ENCODE data around the gene CDCA3. TPM values are rescaled to one million over a fixed set of nuclear protein-coding genes. Genes with fewer than 3 reads are reported as not detected.

CDCA3 gene
- total and polyA plus RNA-seq, 2 donors (not counting 1 experiment from before 2014, with no cell fraction given) = 1.6 to 2.3 TPM

DNA sequence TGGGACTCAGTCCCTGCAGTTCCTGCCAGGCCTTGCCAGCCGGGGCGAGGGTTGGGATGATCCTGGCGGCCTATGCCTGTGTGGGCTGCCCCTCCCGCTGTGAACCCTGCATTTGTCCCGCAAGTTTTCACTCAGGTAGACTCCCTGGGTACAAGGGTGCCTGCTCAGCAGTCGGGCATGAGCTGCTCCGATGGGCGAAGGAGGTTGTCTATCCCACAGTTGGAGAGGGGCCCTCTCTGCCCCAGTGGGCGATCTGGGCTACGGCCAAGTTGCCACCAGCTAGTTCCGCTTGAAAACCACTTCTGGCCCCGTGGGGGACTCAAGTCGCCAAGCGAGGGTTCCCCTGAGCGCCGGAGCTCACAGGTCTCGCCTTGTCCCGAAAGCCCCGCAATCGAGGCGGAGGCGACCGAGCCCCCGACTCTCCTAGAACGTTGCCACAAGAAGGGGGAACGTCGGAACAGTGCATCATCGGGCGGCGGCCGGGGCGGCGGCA is 15.9 kb upstream of the CDCA3 start:
- peak overlapping the region; percentile 97 for H3K27ac Mint-ChIP-seq
- Histone ChIP-seq H3K27me3 (replicated peaks in 1 of 4; ENCODE audit: control extremely low read depth in 1 of 4, control insufficient read depth in 3 of 4, insufficient read depth in 4 of 4, low read length in 3 of 4) (no peaks in the 10 kb centered on the region), H3K79me2 (ENCODE audit: control insufficient read depth, insufficient read depth, low read length) (peaks cover 17% of the 10 kb centered on the region), H3K36me3 (replicated peaks in 1 of 2; ENCODE audit: control extremely low read depth in 1 of 2, control insufficient read depth in 1 of 2, extremely low read depth in 1 of 2, insufficient read depth in 2 of 2, low read length in 1 of 2) (peaks cover 0 to 43% of the 10 kb centered on the region in 2 experiments), H3K4me3 (ENCODE audit: control extremely low read depth in 1 of 5, extremely low read depth in 1 of 5, insufficient read depth in 1 of 5, low read depth in 2 of 5, low read length in 4 of 5) (peak overlapping the region; percentile 31 to 88 (median 68)), H2AFZ (ENCODE audit: insufficient read depth, low read depth, low read length, poor library complexity, severe bottlenecking) (peak overlapping the region; percentile 92), H3K4me1 (ENCODE audit: control insufficient read depth in 2 of 2, insufficient read depth in 2 of 2, low read length in 2 of 2) (peaks cover 29 to 34% of the 10 kb centered on the region in 2 donors), H3K9ac (ENCODE audit: low read length) (peak overlapping the region; percentile 89), H3K27ac (ENCODE audit: low read length in 2 of 2) (peak overlapping the region; percentile 70 to 77), H3K4me2 (replicated peaks; ENCODE audit: low read depth, low read length, poor library complexity, severe bottlenecking) (peak overlapping the region; percentile 97), H3K9me3 (ENCODE audit: control extremely low read depth in 1 of 3, control insufficient read depth in 2 of 3, insufficient read depth in 1 of 3, low read length in 2 of 3) (no peaks in the 10 kb centered on the region), H4K20me1 (ENCODE audit: control insufficient read depth, insufficient read depth, low read length, poor library complexity, severe bottlenecking) (peaks cover 42% of the 10 kb centered on the region)
- DNase-seq (no peak), ATAC-seq (ENCODE audit: low read depth) (peak; percentile 10)
- CTCF ChIA-PET = interaction anchor here (0.6 to 11.8 kb wide), 9 partner anchors 14 to 306 kb away, joined by 3 to 136 read pairs (median 5); partner anchors contain the start of genes C12orf57, C1RL, CDCA3 and RNU7-1
- TF ChIP-seq EZH2 (IDR thresholded peaks at IDR 0.05; ENCODE audit: borderline replicate concordance, insufficient read depth, low read depth, low read length, poor library complexity, severe bottlenecking) = no peak
- TF ChIP-seq, protein P1, sequence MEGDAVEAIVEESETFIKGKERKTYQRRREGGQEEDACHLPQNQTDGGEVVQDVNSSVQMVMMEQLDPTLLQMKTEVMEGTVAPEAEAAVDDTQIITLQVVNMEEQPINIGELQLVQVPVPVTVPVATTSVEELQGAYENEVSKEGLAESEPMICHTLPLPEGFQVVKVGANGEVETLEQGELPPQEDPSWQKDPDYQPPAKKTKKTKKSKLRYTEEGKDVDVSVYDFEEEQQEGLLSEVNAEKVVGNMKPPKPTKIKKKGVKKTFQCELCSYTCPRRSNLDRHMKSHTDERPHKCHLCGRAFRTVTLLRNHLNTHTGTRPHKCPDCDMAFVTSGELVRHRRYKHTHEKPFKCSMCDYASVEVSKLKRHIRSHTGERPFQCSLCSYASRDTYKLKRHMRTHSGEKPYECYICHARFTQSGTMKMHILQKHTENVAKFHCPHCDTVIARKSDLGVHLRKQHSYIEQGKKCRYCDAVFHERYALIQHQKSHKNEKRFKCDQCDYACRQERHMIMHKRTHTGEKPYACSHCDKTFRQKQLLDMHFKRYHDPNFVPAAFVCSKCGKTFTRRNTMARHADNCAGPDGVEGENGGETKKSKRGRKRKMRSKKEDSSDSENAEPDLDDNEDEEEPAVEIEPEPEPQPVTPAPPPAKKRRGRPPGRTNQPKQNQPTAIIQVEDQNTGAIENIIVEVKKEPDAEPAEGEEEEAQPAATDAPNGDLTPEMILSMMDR (IDR thresholded peaks at IDR 0.05) = no peak
- H3K4me3 Mint-ChIP-seq = peak overlapping the region; percentile 96
- H3K4me1 Mint-ChIP-seq = peaks cover 44% of the 10 kb centered on the region
- H3K9me3 Mint-ChIP-seq (ENCODE audit: insufficient read depth) = no peaks in the 10 kb centered on the region
- H3K27me3 Mint-ChIP-seq = no peaks in the 10 kb centered on the region
- POLR2A ChIA-PET = interaction anchor here (0.5 to 5.5 kb wide), 8 partner anchors 14 to 241 kb away, joined by 3 to 49 read pairs (median 5); partner anchors contain the start of genes CDCA3, PTPN6, USP5 and ZNF384
- 7% methylated on average over 33 of the region's 33 CpGs for WGBS (ENCODE audit: insufficient coverage)
- intact Hi-C loops (cut with micrococcal nuclease) = loop anchor here (1.0 kb wide), 3 partner anchors 15 to 114 kb away; partner anchors contain the start of genes EMG1, MLF2, PHB2 and USP5

Data from B cell (primary cell).